D721Med (cell line): Measurements from ENCODE around the gene PWP1.

ENCODE experiments used
- DNase-seq: peaks from one replicate; pipeline ENCODE4 v3.0.0; 2011; ENCODE audit warnings: low spot score; ENCODE audit not compliant: insufficient read length
- FAIRE-seq: peaks from 2 replicates; lab custom pipeline; 2011; peaks lifted over from hg19 to GRCh38; lab: Jason Lieb, UNC
- TF ChIP-seq, protein P1 (sequence below): IDR thresholded peaks from 2 replicates; pipeline ENCODE4 v1.5.1; 2012; ENCODE audit warnings: mild to moderate bottlenecking, control low read depth; ENCODE audit not compliant: insufficient read depth; ENCODE audit errors: missing control alignments

Gene PWP1

DNA sequence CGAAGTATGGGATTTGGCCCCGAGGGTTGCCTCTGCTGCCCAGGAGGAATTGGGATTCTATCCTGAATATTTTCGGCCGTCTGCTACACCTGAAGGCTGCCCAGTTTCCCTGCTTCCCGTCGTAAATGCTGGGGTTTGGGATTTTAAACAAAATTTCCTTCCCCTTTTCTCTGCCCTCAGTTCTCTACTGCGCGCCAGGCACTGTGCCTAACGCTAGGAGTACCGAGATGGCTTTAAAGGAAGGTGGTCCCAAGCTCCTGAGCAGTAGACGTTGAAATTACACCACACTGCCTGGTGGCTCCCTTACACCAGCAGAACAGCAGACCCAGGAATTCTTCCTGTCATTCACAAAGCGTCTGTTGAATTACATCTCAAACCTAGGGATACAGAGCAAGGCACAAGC lies 75.9 kb downstream of the PWP1 start:
- DNase-seq (no peak), FAIRE-seq (no peak)
- TF ChIP-seq, protein P1, sequence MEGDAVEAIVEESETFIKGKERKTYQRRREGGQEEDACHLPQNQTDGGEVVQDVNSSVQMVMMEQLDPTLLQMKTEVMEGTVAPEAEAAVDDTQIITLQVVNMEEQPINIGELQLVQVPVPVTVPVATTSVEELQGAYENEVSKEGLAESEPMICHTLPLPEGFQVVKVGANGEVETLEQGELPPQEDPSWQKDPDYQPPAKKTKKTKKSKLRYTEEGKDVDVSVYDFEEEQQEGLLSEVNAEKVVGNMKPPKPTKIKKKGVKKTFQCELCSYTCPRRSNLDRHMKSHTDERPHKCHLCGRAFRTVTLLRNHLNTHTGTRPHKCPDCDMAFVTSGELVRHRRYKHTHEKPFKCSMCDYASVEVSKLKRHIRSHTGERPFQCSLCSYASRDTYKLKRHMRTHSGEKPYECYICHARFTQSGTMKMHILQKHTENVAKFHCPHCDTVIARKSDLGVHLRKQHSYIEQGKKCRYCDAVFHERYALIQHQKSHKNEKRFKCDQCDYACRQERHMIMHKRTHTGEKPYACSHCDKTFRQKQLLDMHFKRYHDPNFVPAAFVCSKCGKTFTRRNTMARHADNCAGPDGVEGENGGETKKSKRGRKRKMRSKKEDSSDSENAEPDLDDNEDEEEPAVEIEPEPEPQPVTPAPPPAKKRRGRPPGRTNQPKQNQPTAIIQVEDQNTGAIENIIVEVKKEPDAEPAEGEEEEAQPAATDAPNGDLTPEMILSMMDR, result no peak
